DOHH2 (cell line): ENCODE results near the gene LBHD1.

Experiments
- CTCF ChIP-seq: fragments of 200-600 bp; sonication (generic); IDR thresholded peaks from one replicate; pipeline ENCODE4 v1.5.1; 2014; ENCODE audit warnings: antibody characterized with exemption, mild to moderate bottlenecking, low read depth, low read length; ENCODE audit not compliant: poor library complexity, severe bottlenecking
- EZH2phosphoT487 ChIP-seq: fragments of 200-600 bp; sonication (generic); IDR thresholded peaks from 2 replicates; pipeline ENCODE4 v1.6.1; 2017; ENCODE audit warnings: borderline replicate concordance, mild to moderate bottlenecking, antibody characterized with exemption, low read length, moderate library complexity, mixed read lengths

GRCh38 chr11:62665075-62665598 lies 6.9 kb downstream of the LBHD1 start, which contains the start of the genes C11orf98 and CSKMT:
- TF ChIP-seq CTCF (no peak), EZH2phosphoT487 (no peak)
